ENCODE data around the gene PHETA1.

GRCh38 chr12:111408116-111408440 is 39.2 kb upstream of the PHETA1 start:
- TF ChIP-seq POLR2A (IDR thresholded peaks at IDR 0.05; ENCODE audit: low read length) (no peak), GATA1 (IDR thresholded peaks at IDR 0.05; ENCODE audit: low read depth, low read length) (no peak)
